Measurements from ENCODE around the gene HOXB7.

Gene HOXB7

GRCh38 chr17:48592057-48592514 is 18.7 kb downstream of the HOXB7 start:
- Mint-ChIP-seq H3K4me1 (ENCODE audit: low read depth) (peaks cover 37% of the 10 kb centered on the region), H3K4me3 (no peak overlapping the region), H3K9me3 (no peaks in the 10 kb centered on the region), H3K27me3 (peaks cover 88% of the 10 kb centered on the region), H3K36me3 (ENCODE audit: low read depth) (no peaks in the 10 kb centered on the region), H3K27ac (no peak overlapping the region)

GRCh38 chr17:48591255-48592056 is 19.4 kb downstream of the HOXB7 start:
- H3K4me3 Mint-ChIP-seq: no peak overlapping the region
- peaks cover 33% of the 10 kb centered on the region for H3K4me1 Mint-ChIP-seq (ENCODE audit: low read depth)
- H3K36me3 Mint-ChIP-seq (ENCODE audit: low read depth): no peaks in the 10 kb centered on the region
- H3K27me3 Mint-ChIP-seq: peaks cover 88% of the 10 kb centered on the region
- H3K27ac Mint-ChIP-seq: no peak overlapping the region
- no peaks in the 10 kb centered on the region for H3K9me3 Mint-ChIP-seq

GRCh38 chr17:48590607-48591161 is 20.1 kb downstream of the HOXB7 start:
- H3K4me1 Mint-ChIP-seq (ENCODE audit: low read depth): peaks cover 37% of the 10 kb centered on the region
- no peak overlapping the region for H3K27ac Mint-ChIP-seq
- H3K9me3 Mint-ChIP-seq: no peaks in the 10 kb centered on the region
- peaks cover 88% of the 10 kb centered on the region for H3K27me3 Mint-ChIP-seq
- no peak overlapping the region for H3K4me3 Mint-ChIP-seq
- H3K36me3 Mint-ChIP-seq (ENCODE audit: low read depth): no peaks in the 10 kb centered on the region

GRCh38 chr17:48589831-48590606 is 20.8 kb downstream of the HOXB7 start, which contains the start of gene HOXB3:
TSS of gene HOXB3 (minus strand) at chr17:48590241. CDS start at chr17:48552474, 37,767 bp downstream.
- Mint-ChIP-seq H3K36me3 (ENCODE audit: low read depth) (no peaks in the 10 kb centered on the region), H3K27ac (no peak within 1 kb of the TSS), H3K4me3 (peak within 1 kb of the TSS; percentile 25), H3K4me1 (ENCODE audit: low read depth) (peaks cover 43% of the 10 kb centered on the region), H3K9me3 (no peaks in the 10 kb centered on the region), H3K27me3 (peaks cover 82% of the 10 kb centered on the region)

- Mint-ChIP-seq H3K9me3 (no peaks in the 10 kb centered on the region), H3K4me3 (peak overlapping the region; percentile 25), H3K27ac (no peak overlapping the region), H3K4me1 (ENCODE audit: low read depth) (peaks cover 45% of the 10 kb centered on the region), H3K27me3 (peaks cover 79% of the 10 kb centered on the region), H3K36me3 (ENCODE audit: low read depth) (no peaks in the 10 kb centered on the region)
These were observed 21.6 kb downstream of the HOXB7 start for GRCh38 chr17:48589060-48589830.

GRCh38 chr17:48588528-48588927 is 22.3 kb downstream of the HOXB7 start:
- Mint-ChIP-seq H3K36me3 (ENCODE audit: low read depth) (no peaks in the 10 kb centered on the region), H3K9me3 (no peaks in the 10 kb centered on the region), H3K4me1 (ENCODE audit: low read depth) (peaks cover 38% of the 10 kb centered on the region), H3K27me3 (peaks cover 80% of the 10 kb centered on the region), H3K27ac (no peak overlapping the region), H3K4me3 (no peak overlapping the region)

GRCh38 chr17:48588074-48588415 is 22.8 kb downstream of the HOXB7 start:
- no peaks in the 10 kb centered on the region for H3K36me3 Mint-ChIP-seq (ENCODE audit: low read depth)
- peaks cover 36% of the 10 kb centered on the region for H3K4me1 Mint-ChIP-seq (ENCODE audit: low read depth)
- H3K9me3 Mint-ChIP-seq: no peaks in the 10 kb centered on the region
- no peak overlapping the region for H3K4me3 Mint-ChIP-seq
- no peak overlapping the region for H3K27ac Mint-ChIP-seq
- H3K27me3 Mint-ChIP-seq: peaks cover 83% of the 10 kb centered on the region

- no peaks in the 10 kb centered on the region for H3K36me3 Mint-ChIP-seq (ENCODE audit: low read depth)
- H3K4me1 Mint-ChIP-seq (ENCODE audit: low read depth): peaks cover 36% of the 10 kb centered on the region
- H3K9me3 Mint-ChIP-seq: no peaks in the 10 kb centered on the region
- H3K27ac Mint-ChIP-seq: no peak overlapping the region
- H3K27me3 Mint-ChIP-seq: peaks cover 86% of the 10 kb centered on the region
- H3K4me3 Mint-ChIP-seq: no peak overlapping the region
These were observed 23.3 kb downstream of the HOXB7 start for GRCh38 chr17:48587276-48588073.

GRCh38 chr17:48586355-48587258 is 24.2 kb downstream of the HOXB7 start:
- Mint-ChIP-seq H3K27me3 (peaks cover 82% of the 10 kb centered on the region), H3K27ac (peak overlapping the region; percentile 2), H3K9me3 (no peaks in the 10 kb centered on the region), H3K36me3 (ENCODE audit: low read depth) (no peaks in the 10 kb centered on the region), H3K4me1 (ENCODE audit: low read depth) (peaks cover 35% of the 10 kb centered on the region), H3K4me3 (peak overlapping the region; percentile 84)

GRCh38 chr17:48584223-48584741 is 26.5 kb downstream of the HOXB7 start:
- no peak overlapping the region for H3K27ac Mint-ChIP-seq
- H3K4me3 Mint-ChIP-seq: peak overlapping the region; percentile 21
- peaks cover 38% of the 10 kb centered on the region for H3K4me1 Mint-ChIP-seq (ENCODE audit: low read depth)
- peaks cover 83% of the 10 kb centered on the region for H3K27me3 Mint-ChIP-seq
- H3K36me3 Mint-ChIP-seq (ENCODE audit: low read depth): no peaks in the 10 kb centered on the region
- H3K9me3 Mint-ChIP-seq: no peaks in the 10 kb centered on the region

GRCh38 chr17:48583708-48584222 is 27.1 kb downstream of the HOXB7 start:
- peaks cover 83% of the 10 kb centered on the region for H3K27me3 Mint-ChIP-seq
- no peaks in the 10 kb centered on the region for H3K9me3 Mint-ChIP-seq
- H3K36me3 Mint-ChIP-seq (ENCODE audit: low read depth): no peaks in the 10 kb centered on the region
- H3K4me3 Mint-ChIP-seq: peak overlapping the region; percentile 21
- peaks cover 43% of the 10 kb centered on the region for H3K4me1 Mint-ChIP-seq (ENCODE audit: low read depth)
- H3K27ac Mint-ChIP-seq: no peak overlapping the region

- Mint-ChIP-seq H3K27me3 (peaks cover 75% of the 10 kb centered on the region), H3K9me3 (no peaks in the 10 kb centered on the region), H3K4me1 (ENCODE audit: low read depth) (peaks cover 45% of the 10 kb centered on the region), H3K4me3 (peak overlapping the region; percentile 61), H3K36me3 (ENCODE audit: low read depth) (no peaks in the 10 kb centered on the region), H3K27ac (no peak overlapping the region)
These were observed 28.1 kb downstream of the HOXB7 start for GRCh38 chr17:48582750-48583069.
